AG10803 (cell line): Measurements from ENCODE around the gene GATD1.

Source experiments
- DNase-seq: peaks from one replicate; pipeline ENCODE4 v3.0.0; 2010; ENCODE audit warnings: low read depth
- H3K4me3 ChIP-seq: 2 replicates; pipeline ENCODE4 v1.5.1; 2011; ENCODE audit warnings: mild to moderate bottlenecking, low read length, control low read depth
- CTCF ChIP-seq: conservative IDR thresholded peaks from 2 replicates; pipeline ENCODE4 v1.5.1; 2011; ENCODE audit warnings: mild to moderate bottlenecking, low read length, control low read depth, inconsistent platforms

GATD1 gene

GRCh38 chr11:798093-798713 is 20.9 kb upstream of the GATD1 start, which contains the start of gene SLC25A22:
TSS of gene SLC25A22 (minus strand) at chr11:798281. CDS start at chr11:795006, 3,275 bp downstream.
- H3K4me3 ChIP-seq = peak within 1 kb of the TSS; percentile 77
- peak; percentile 39; the same call in 1 of the 2 replicates for TF ChIP-seq CTCF

DNA sequence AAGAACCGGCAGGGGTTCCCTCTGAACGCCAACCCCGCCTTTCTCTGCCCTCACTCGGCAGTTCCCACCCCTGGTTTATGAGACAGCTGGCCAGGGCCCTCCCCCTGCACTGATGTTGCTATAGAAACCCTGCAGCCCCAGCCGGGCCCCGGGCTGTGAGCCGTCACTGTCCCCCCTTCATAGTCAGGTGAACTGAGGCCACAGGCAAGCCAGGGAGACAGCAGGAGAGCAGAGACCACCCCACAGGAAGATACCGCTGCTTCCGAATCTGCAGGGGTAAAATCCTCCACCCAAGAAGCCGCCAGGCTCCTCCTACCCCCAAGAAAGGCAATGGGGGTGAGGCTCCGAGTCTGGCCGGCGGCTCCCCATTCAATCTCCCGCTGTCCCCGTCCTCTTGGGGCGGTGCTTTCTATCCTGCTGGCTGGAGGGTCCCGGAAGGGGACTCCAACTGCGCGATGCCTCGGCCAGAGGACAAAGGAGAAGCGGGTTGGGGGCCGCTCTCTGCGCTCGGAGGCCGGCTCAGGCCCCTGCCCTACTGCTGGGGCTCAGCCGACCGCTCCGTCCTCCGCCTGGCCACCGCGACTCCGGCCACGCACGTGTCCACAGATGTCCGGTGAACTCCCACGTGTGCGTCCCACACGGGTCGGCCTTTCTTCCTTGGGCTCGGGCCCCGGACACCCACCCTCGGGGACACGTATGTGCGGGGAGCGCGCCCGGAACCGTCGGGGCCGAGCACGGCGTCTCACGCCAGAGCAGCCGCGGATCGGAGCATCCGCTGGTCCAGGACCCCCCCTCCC is 20.2 kb upstream of the GATD1 start:
- peak; percentile 71 for DNase-seq
- no peak for TF ChIP-seq CTCF
- peak overlapping the region; percentile 77 for H3K4me3 ChIP-seq

More at GRCh38 chr11:798093-798713, 20.9 kb upstream of the GATD1 start, which contains the start of gene SLC25A22:
- DNase-seq = peak; percentile 62

DNA sequence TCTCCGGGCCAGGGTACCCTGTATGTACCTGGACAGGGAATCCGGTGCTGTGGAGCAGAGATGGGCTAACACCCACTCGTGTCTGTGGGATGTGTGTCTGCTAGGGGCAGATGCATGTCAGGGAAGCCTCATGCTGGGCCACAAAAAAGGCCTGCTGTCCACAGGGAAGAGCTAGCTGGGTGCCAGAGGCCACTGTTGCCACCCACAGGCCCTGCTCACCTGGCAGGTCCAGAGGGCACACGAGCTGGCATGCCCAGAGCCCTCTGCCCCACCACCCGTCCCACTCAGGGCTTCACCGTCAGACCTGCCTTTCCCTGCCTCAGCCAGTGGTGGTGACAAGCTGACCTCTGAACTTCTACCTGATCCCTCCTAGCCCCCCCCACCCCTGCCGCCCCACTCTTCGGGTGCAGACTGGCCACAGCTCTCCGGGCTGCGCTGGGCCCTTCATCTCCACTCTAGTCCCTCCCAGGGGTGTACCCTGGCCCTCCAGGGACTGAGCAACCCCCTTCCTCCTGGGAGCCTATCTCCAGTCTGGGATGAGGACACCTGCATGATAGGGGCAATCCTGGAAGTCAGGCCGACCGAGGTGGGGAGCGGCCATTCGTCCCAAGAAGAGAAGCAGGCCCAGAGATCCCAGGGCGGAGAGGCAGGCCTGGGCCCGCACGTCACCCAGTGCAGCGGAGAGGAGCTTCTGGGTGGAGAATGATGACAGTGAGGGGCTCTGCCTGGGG is 19.4 kb upstream of the GATD1 start:
- peak overlapping the region; percentile 77 for H3K4me3 ChIP-seq
- DNase-seq = no peak
- TF ChIP-seq CTCF = no peak

DNA sequence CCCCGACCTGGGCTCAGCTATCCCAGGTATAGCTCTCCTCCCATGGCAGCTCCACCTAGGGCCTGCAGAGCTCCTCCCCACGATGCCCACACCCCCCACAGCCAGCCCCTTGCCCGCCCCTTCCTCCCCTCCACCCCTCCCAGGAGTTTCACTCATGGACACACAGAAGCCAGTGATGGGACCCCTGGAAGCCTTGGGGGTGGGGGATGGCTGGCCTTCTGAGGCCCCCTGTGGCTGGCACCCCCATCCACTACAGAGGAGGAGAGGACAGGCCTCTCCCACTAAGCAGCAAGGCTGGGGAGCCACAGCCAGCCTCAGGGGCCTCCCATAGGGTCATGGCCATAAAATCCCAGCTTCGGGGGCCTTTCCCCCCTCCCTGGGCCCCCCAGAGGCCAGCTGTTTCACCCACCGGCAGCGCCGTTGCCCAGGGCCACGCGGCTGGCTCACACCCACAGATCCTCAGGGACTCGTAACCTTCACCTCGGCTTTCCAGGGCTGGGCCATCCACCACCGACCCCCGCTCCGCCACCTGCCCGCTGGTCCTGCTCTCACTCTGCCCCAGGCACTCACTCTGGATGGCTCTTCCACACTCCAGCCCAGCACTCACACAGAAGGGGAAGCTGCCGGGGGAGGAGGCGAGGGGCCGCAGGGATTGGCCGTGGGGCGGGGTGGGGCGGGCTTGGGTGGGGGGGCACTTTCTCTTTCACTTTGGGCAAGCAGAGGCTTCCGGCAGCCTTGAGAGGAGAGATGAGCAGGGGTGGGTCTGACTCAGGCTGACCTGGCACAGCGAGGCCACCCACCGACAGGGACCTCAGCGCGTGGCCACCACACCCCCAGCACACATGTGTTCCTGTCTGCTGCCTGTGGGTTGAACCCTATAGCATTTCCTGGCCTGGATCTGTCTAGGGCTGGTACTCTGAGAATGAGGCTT is 18.6 kb upstream of the GATD1 start:
- no peak for TF ChIP-seq CTCF
- H3K4me3 ChIP-seq = peak overlapping the region; percentile 77
- DNase-seq = peak; percentile 81

- DNase-seq = no peak
- H3K4me3 ChIP-seq = peak overlapping the region; percentile 77
- TF ChIP-seq CTCF = no peak
Measured at GRCh38 chr11:794766-795633, 17.7 kb upstream of the GATD1 start.
